AG09319 (cell line): ENCODE measurements around the gene TMEFF1.

Source experiments
- DNase-seq: peaks from one replicate; pipeline ENCODE4 v3.0.0-alpha.2; 2010; ENCODE audit warnings: low read depth; ENCODE audit errors: extremely low read depth
- TF ChIP-seq, protein P1 (sequence below): IDR thresholded peaks from 2 replicates; pipeline ENCODE4 v1.5.1; 2011; ENCODE audit warnings: low read depth, mild to moderate bottlenecking, inconsistent platforms, low read length, moderate library complexity

TMEFF1 gene

DNA sequence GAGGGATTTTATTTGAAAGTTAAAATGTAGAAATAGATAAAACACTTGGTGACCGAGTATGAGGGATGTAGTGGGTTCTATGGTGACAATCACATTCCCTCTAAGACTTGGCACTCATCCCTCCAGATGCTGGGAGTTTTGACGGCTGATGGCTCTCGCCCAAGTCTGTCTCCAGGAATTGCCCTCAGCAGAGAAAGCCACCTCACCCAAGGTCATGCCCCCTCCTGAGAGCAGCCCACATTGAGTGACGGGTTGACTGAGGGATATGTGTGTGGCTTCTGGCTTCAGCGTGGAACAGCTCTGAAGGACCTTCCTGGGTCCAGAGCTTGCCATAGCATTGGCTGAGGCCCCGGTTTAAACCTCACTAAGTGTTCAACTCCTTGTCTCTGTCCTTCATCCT is 124.3 kb downstream of the TMEFF1 start:
- no peak for DNase-seq

DNA sequence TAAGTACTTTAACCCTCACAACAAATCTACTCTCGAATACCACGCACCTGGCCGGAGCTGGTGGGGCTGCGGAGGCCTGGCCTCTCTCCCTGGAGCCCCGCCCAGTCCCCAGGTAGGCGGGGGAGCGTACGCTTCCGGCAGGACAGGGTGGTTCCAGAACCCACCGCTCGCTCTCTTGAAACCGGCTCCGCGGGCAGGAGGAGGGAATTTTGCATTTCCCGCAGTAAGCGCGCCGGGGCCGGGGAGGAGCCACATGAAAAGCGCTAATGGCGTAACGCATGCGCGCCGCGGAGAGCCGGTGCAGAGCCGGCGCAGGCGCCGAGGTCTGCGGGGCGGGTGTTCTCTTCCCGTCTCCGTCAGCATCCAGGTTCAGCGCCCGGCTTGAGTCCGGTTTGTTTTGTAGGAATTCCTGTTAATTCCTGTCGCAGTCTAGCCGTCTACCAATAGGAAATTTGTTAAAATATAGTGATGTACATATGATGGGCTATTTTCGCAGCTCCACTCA is 125.7 kb downstream of the TMEFF1 start:
- DNase-seq, result no peak
- TF ChIP-seq, protein P1, sequence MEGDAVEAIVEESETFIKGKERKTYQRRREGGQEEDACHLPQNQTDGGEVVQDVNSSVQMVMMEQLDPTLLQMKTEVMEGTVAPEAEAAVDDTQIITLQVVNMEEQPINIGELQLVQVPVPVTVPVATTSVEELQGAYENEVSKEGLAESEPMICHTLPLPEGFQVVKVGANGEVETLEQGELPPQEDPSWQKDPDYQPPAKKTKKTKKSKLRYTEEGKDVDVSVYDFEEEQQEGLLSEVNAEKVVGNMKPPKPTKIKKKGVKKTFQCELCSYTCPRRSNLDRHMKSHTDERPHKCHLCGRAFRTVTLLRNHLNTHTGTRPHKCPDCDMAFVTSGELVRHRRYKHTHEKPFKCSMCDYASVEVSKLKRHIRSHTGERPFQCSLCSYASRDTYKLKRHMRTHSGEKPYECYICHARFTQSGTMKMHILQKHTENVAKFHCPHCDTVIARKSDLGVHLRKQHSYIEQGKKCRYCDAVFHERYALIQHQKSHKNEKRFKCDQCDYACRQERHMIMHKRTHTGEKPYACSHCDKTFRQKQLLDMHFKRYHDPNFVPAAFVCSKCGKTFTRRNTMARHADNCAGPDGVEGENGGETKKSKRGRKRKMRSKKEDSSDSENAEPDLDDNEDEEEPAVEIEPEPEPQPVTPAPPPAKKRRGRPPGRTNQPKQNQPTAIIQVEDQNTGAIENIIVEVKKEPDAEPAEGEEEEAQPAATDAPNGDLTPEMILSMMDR, result no peak

More for the DNA sequence above, 124.3 kb downstream of the TMEFF1 start:
- TF ChIP-seq, protein P1, result no peak

GRCh38 chr9:100600521-100601079 is 127.7 kb downstream of the TMEFF1 start:
- no peak for DNase-seq
- TF ChIP-seq, protein P1, result no peak

DNA sequence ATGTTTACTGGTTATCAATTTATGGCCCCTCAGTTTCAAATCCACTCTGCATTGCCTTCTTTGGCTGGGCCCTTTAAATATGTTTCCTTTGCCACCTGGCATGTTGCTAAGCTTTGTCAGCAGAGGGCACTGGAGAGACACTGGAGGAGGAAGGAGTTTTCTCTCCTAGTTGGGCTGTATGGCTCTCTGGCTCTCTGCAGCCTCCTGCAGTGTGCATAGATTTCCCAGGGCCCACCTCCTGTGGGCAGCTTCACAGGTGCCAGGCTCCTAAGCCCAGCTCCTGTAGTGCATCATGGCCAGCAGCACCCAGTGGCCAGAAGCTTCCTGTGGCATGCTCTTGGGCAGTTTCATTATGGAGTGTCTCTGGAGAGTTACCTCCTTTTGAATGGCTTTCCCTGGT is 128.3 kb downstream of the TMEFF1 start:
- DNase-seq, result no peak
- TF ChIP-seq, protein P1, result peak; percentile 78

GRCh38 chr9:100602342-100602801 is 129.4 kb downstream of the TMEFF1 start:
- DNase-seq, result no peak
- TF ChIP-seq, protein P1, result peak; percentile 69

GRCh38 chr9:100605405-100605804 is 132.5 kb downstream of the TMEFF1 start:
- no peak for DNase-seq
- TF ChIP-seq, protein P1, result no peak

DNA sequence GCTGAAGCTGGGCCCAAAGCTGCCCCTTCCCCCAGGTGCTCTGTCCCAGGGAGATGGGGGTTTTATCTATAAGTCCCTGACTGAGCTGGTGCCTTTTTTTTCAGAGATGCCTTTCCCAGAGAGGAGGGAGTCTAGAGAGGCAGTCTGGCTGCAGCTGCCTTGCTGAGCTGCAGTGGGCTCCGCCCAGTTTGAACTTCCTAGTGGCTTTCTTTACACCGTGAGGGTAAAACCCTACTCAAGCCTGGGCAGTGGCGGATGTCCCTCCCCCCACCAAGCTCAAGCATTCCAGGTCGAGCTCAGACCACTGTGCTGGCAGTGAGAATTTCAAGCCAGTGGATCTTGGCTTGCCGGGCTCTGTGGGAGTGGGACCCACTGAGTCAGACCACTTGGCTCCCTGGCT is 146.2 kb downstream of the TMEFF1 start:
- DNase-seq, result no peak
- TF ChIP-seq, protein P1, result no peak
